ENCODE results near the gene ARID5A. TPM values are rescaled to one million over a fixed set of nuclear protein-coding genes. Genes with fewer than 3 reads are reported as not detected.

Gene ARID5A
- total RNA-seq, 1 experiment from 2014 or later, result 20.7 TPM

- Histone ChIP-seq H3K36me3 (replicated peaks; ENCODE audit: control insufficient read depth, insufficient read depth, low read length) (peaks cover 21% of the 10 kb centered on the region), H3K27me3 (ENCODE audit: control insufficient read depth, insufficient read depth, low read length) (no peaks in the 10 kb centered on the region), H3K4me3 (ENCODE audit: insufficient read depth, low read depth, low read length) (no peak overlapping the region)
- no peak for DNase-seq
Observed at GRCh38 chr2:96596596-96596995, 60.0 kb downstream of the ARID5A start.

GRCh38 chr2:96599941-96600340, 63.4 kb downstream of the ARID5A start:
- no peak for DNase-seq
- Histone ChIP-seq H3K4me3 (ENCODE audit: insufficient read depth, low read depth, low read length) (no peak overlapping the region), H3K36me3 (replicated peaks; ENCODE audit: control insufficient read depth, insufficient read depth, low read length) (peaks cover 32% of the 10 kb centered on the region), H3K27me3 (ENCODE audit: control insufficient read depth, insufficient read depth, low read length) (no peaks in the 10 kb centered on the region)

DNA sequence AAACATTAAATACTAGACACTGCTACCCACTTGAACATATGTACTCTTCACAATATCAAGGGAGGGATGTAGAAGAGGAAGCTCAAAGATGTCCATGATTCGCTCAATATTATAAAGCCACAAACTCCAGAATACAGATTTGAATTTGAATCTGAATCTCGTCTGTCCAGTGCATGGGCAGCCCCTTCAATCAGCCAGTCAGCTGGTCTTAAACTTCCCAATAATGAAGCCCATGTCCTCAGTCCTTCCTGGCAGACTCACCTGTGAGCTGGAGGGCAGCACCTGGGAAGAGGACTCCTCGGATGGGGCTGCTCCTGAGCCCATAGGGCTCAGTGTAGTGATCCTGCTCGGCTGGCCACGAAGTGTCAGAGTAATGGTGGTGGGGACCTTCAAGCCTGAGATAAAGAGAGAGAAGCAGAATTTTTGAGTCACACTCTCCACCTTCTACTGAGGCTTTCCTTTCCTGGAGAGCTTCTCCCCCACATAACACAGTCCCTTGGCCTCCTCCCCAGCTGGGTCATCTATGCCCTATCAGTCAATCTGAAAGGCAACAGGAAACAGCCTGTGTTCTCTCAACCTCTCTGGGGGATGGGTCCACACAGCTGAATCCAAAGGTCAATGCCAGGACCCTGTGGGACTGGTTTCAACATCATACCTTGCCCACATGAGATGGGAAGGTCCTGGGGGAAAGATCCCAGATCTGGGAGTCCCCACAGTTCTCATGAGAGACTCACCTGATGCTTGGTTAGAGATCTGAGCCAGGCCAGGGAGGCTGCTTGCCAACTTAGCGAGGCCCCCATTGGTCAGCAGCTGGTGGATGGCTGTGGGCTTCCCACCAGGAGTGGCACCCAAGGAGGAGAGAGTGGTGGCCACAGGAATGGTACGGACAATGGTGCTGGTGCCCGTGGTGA, 65.1 kb downstream of the ARID5A start:
- Histone ChIP-seq H3K27me3 (ENCODE audit: control insufficient read depth, insufficient read depth, low read length) (no peaks in the 10 kb centered on the region), H3K36me3 (replicated peaks; ENCODE audit: control insufficient read depth, insufficient read depth, low read length) (peaks cover 38% of the 10 kb centered on the region), H3K4me3 (ENCODE audit: insufficient read depth, low read depth, low read length) (no peak overlapping the region)
- DNase-seq, result no peak

Other genes with a start within 250 kb of the ARID5A start
- 60.5 and 73.5 TPM in 2 replicates for gene SNRNP200, start 231.2 kb upstream of the ARID5A start, total RNA-seq (2014; rRNA removed; shearing (Covaris generic))
- 8.8 and 9.0 TPM in 2 replicates for gene ITPRIPL1, start 211.4 kb upstream of the ARID5A start, total RNA-seq (2014; rRNA removed; shearing (Covaris generic))
- gene NCAPH, start 201.0 kb upstream of the ARID5A start, total RNA-seq (2014; rRNA removed; shearing (Covaris generic)), result 37.2 and 46.4 TPM in 2 replicates
- 0.10 TPM in 1 of 2 replicates, not detected in the other for gene NEURL3, start 31.4 kb upstream of the ARID5A start, total RNA-seq (2014; rRNA removed; shearing (Covaris generic))
- gene KANSL3, start 101.6 kb downstream of the ARID5A start, total RNA-seq (2014; rRNA removed; shearing (Covaris generic)), result 32.3 and 33.5 TPM in 2 replicates
- 0.07 and 0.24 TPM in 2 replicates for gene FER1L5, start 106.0 kb downstream of the ARID5A start, total RNA-seq (2014; rRNA removed; shearing (Covaris generic))
- 20.8 and 22.5 TPM in 2 replicates for gene LMAN2L, start 203.3 kb downstream of the ARID5A start, total RNA-seq (2014; rRNA removed; shearing (Covaris generic))
- 10.8 and 15.8 TPM in 2 replicates for gene CNNM4, start 224.2 kb downstream of the ARID5A start, total RNA-seq (2014; rRNA removed; shearing (Covaris generic))